T-helper 17 cell (primary cell): ENCODE data around the gene RFTN1. TPM values are rescaled to one million over a fixed set of nuclear protein-coding genes. Genes with fewer than 3 reads are reported as not detected.

Experiments used
- ATAC-seq: fragments of 150-1000 bp; cut with Tn5 transposase; 2 replicates; pipeline ENCODE4 v1.10.0; 2021; ENCODE audit warnings: mild to moderate bottlenecking, moderate library complexity
- DNase-seq, 3 donors: peaks; one replicate each; pipeline versions ENCODE4 v3.0.0 to v3.0.0-alpha.2; 2020 to 2021
- H3K9me3 ChIP-seq: one replicate; pipeline ENCODE4 v1.7.0; 2013; ENCODE audit warnings: low read length, mild to moderate bottlenecking; ENCODE audit not compliant: control insufficient read depth, poor library complexity, severe bottlenecking
- H3K27ac Mint-ChIP-seq: one replicate; pipeline ENCODE4 v1.8.0; 2022; ENCODE audit warnings: mild to moderate bottlenecking, moderate library complexity, mixed read lengths
- H3K27me3 Mint-ChIP-seq: one replicate; pipeline ENCODE4 v1.8.0; 2022; ENCODE audit warnings: mixed read lengths
- H3K36me3 Mint-ChIP-seq: one replicate; pipeline ENCODE4 v1.8.0; 2022; ENCODE audit warnings: low read depth, mixed read lengths
- H3K4me1 Mint-ChIP-seq: one replicate; pipeline ENCODE4 v1.8.0; 2022; ENCODE audit warnings: mild to moderate bottlenecking, mixed read lengths
- H3K4me3 Mint-ChIP-seq: one replicate; pipeline ENCODE4 v1.8.0; 2022; ENCODE audit warnings: mild to moderate bottlenecking, moderate library complexity, mixed read lengths
- total RNA-seq, 4 donors: library from RNA in 2 of 4; stranded (reverse) in 2 of 4; gene quantifications; one replicate each; pipeline ENCODE4 v1.2.3 and lab custom pipeline; 2022 to 2026

RFTN1 gene
- total RNA-seq, 2 donors from 2014 or later, result 51.8 to 55.8 TPM

DNA sequence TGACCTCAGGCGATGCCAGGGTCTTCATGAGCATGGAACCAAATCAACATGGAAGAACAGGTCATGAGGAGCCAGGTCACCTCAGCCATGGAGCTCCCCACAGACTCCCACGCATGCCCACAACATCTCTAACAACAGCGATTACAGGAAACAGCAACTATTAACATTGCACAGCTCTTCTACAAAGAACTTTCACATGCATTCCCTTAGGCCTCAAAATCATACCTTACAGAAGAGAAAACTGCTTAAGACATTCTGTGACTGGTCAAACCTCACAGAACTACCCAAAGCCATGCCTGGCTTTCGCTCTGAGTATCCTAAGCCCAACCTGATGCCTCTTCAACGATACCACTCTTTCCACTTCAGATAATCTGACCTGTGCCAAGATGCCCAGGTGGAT is 130.7 kb downstream of the RFTN1 start:
- ATAC-seq (no peak), DNase-seq (no peak)
- Mint-ChIP-seq H3K27ac (peak overlapping the region; percentile 1), H3K27me3 (no peaks in the 10 kb centered on the region), H3K4me3 (no peak overlapping the region), H3K36me3 (peaks cover 4% of the 10 kb centered on the region), H3K4me1 (peaks cover 30% of the 10 kb centered on the region)
- no peaks in the 10 kb centered on the region for H3K9me3 ChIP-seq

DNA sequence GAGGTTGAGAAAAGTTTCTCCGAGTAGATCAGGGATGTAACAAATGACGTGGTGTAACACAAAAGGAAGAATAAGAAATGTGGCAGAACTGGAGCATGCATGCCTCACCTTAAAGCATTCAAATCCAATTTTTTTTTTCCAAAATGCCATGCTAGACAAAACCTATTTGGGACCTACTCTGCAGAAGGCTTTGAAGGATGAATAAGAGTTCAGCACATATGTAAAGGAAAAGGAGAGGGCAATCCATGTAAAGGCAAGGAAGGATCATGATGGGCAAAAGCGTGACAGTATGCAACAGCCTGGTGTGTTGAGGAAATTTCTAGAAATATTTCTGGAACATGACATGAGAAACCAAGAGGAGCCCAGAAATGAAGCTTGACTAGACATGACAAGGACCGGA is 132.1 kb downstream of the RFTN1 start:
- Mint-ChIP-seq H3K27me3 (no peaks in the 10 kb centered on the region), H3K4me3 (no peak overlapping the region), H3K27ac (peak overlapping the region; percentile 51), H3K36me3 (peaks cover 2% of the 10 kb centered on the region), H3K4me1 (peaks cover 31% of the 10 kb centered on the region)
- DNase-seq, result no peak
- no peak for ATAC-seq
- no peaks in the 10 kb centered on the region for H3K9me3 ChIP-seq

DNA sequence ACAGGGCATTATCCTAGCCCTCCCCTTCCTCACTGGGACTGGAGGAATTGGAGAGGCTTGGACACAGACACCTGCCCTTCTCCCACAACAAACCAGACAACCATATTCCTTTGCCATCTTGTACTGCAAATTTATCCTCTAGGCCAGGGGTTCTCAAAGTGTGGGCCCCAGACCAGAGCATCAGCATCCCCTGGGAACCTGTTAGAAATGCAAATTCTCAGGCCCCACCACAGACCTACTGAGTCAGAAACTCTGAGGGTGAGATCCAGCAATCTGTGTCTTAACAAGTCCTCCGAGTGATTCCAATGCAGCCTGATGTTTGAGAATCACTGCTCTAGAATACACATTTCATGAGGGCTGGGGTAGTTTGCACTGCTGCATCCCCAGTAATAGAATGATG is 133.1 kb downstream of the RFTN1 start:
- Mint-ChIP-seq H3K27me3 (no peaks in the 10 kb centered on the region), H3K27ac (peak overlapping the region; percentile 51), H3K4me3 (no peak overlapping the region), H3K36me3 (peaks cover 2% of the 10 kb centered on the region), H3K4me1 (peaks cover 33% of the 10 kb centered on the region)
- ATAC-seq (no peak), DNase-seq (no peak)
- peaks cover 2% of the 10 kb centered on the region for H3K9me3 ChIP-seq

DNA sequence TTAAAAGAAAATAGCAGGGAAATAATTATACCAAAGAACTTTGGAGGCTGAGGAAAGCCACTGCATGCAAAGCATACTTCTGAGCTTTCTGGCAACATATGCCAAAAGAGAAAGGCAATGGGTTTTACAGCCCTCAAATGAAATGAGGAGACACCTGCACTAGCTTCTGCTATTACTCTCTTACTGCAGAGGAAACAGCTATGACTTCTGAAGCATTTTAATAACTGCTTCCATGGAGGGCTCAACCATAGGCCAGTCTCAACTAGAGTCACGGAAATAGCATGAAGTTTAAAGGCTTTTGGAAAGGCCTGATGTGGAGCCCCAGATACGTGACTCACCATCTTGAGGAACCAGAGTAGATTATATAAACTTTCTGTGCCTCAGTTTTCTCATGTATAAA is 133.7 kb downstream of the RFTN1 start:
- H3K27me3 Mint-ChIP-seq, result no peaks in the 10 kb centered on the region
- no peak overlapping the region for H3K27ac Mint-ChIP-seq
- H3K9me3 ChIP-seq, result peaks cover 2% of the 10 kb centered on the region
- peaks cover 35% of the 10 kb centered on the region for H3K4me1 Mint-ChIP-seq
- ATAC-seq (no peak), DNase-seq (no peak)
- H3K4me3 Mint-ChIP-seq, result no peak overlapping the region
- peaks cover 4% of the 10 kb centered on the region for H3K36me3 Mint-ChIP-seq

DNA sequence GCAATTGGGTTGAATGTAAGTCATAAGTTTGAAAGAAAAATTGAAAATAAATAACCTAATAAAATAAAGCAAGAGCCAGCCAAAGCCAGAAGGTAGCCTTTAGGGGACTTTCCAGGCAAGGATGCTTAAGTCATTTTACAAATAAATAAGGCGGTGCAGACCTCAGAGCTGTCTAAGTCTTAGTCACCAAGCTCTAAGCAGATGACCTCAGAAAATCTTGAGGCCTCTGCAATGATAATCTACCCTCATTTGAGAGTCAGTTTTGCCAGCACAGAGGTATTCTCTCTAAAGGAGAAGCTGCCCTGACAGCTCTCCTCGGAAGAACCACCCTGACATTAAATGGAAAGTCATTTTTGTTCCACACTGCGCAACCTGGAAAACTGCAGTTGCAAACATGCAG is 134.6 kb downstream of the RFTN1 start:
- ATAC-seq, result peak; percentile 52
- Mint-ChIP-seq H3K27me3 (no peaks in the 10 kb centered on the region), H3K27ac (peak overlapping the region; percentile 86), H3K4me3 (no peak overlapping the region), H3K36me3 (peaks cover 4% of the 10 kb centered on the region), H3K4me1 (peaks cover 43% of the 10 kb centered on the region)
- peaks cover 2% of the 10 kb centered on the region for H3K9me3 ChIP-seq
- no peak for DNase-seq

DNA sequence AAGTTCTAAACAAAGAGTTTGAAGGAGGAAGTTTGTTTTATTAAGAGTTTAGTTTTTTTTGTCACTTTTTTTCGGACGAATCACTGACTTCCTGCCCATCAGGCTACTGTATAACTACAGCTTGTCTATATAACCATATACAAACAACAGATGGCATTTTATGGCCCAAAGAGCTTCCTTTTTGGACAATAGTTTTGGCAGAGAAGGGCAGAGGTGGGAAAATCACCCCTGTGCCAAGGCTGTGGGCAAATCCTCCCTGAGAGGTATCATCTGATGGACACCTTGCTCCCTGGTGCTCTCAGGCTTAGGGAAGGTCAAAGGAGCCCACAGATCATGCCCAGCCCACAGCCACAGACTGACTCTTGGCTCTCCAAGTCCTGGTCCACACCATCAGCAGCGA is 135.1 kb downstream of the RFTN1 start:
- no peak for ATAC-seq
- H3K27me3 Mint-ChIP-seq, result no peaks in the 10 kb centered on the region

DNA sequence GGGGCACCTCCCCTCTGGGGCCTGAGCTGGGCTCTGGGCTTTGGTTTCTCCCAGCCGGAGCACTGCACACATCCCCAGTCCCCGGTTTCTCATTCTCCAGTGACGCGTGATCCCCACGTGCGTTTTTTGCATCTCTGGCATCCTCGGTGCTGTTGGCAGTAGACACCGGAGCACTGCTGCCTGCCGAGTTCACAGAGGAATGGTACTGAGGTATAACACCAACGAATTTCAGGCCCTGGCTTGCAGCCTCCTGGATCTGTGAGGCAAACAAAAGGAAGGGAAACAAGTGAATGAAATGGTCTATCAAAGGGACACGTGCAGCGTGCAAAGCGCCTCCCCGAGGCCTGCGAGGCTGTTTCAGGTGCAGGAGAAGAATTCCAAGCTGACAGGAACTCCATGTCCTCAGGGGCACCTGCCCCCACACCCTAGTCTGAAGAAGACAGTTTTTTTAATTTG is 135.6 kb downstream of the RFTN1 start:
- H3K36me3 Mint-ChIP-seq, result peaks cover 2% of the 10 kb centered on the region
- H3K4me3 Mint-ChIP-seq, result peak overlapping the region; percentile 59
- peaks cover 47% of the 10 kb centered on the region for H3K4me1 Mint-ChIP-seq
- DNase-seq (no peak), ATAC-seq (no peak)
- H3K9me3 ChIP-seq, result peaks cover 2% of the 10 kb centered on the region
- no peaks in the 10 kb centered on the region for H3K27me3 Mint-ChIP-seq
- H3K27ac Mint-ChIP-seq, result peak overlapping the region; percentile 86

More for the DNA sequence above, 135.1 kb downstream of the RFTN1 start:
- DNase-seq, result no peak
- peak overlapping the region; percentile 86 for H3K27ac Mint-ChIP-seq
- peaks cover 2% of the 10 kb centered on the region for H3K9me3 ChIP-seq
- peaks cover 2% of the 10 kb centered on the region for H3K36me3 Mint-ChIP-seq
- no peak overlapping the region for H3K4me3 Mint-ChIP-seq
- H3K4me1 Mint-ChIP-seq, result peaks cover 44% of the 10 kb centered on the region

DNA sequence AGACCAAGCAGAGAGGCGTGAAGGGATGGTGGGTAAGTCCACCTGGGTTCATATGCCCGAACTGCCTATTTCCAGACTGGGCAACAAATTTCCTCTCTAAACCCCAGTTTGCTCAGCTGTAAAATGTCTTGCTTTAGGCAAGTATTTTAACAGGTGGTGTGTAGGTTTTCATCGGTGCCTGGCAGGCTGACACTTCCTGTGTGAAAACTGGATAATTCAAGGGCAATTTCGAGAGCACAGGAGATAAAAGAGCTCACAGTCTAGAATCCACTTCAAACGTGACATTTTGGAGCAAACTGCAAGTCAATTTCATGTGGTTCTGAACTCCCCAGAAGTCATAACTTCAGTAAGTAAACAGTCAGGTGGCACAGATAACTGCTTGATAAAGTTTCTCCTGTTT is 136.3 kb downstream of the RFTN1 start:
- H3K27ac Mint-ChIP-seq, result peak overlapping the region; percentile 86
- peak; percentile 56 for ATAC-seq
- no peak for DNase-seq
- peaks cover 2% of the 10 kb centered on the region for H3K36me3 Mint-ChIP-seq
- H3K4me3 Mint-ChIP-seq, result peak overlapping the region; percentile 62
- H3K27me3 Mint-ChIP-seq, result no peaks in the 10 kb centered on the region
- H3K4me1 Mint-ChIP-seq, result peaks cover 48% of the 10 kb centered on the region
- H3K9me3 ChIP-seq, result peaks cover 2% of the 10 kb centered on the region

DNA sequence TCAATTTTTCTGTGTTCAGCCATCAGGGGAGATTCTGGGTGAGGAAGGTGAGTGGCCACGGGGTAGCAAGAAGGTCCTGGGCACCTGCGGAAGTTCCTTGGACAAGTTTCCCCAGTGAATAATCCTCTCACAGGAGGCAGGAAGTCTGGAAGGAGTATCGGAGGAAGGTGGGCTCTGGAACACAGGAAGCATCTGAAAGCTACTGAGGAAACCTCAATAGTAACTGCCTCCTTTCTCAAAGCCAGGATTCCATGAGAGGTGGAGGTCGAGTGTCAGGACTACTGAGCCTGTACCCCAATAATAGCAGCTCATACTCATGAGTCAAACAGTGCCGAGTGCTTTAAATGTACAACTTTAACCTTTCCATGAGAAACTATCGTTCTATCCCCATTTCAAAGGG is 137.6 kb downstream of the RFTN1 start:
- no peaks in the 10 kb centered on the region for H3K27me3 Mint-ChIP-seq
- peak overlapping the region; percentile 22 for H3K4me3 Mint-ChIP-seq
- peaks cover 2% of the 10 kb centered on the region for H3K9me3 ChIP-seq
- peaks cover 2% of the 10 kb centered on the region for H3K36me3 Mint-ChIP-seq
- ATAC-seq, result no peak
- H3K27ac Mint-ChIP-seq, result peak overlapping the region; percentile 94
- DNase-seq, result no peak
- peaks cover 52% of the 10 kb centered on the region for H3K4me1 Mint-ChIP-seq

DNA sequence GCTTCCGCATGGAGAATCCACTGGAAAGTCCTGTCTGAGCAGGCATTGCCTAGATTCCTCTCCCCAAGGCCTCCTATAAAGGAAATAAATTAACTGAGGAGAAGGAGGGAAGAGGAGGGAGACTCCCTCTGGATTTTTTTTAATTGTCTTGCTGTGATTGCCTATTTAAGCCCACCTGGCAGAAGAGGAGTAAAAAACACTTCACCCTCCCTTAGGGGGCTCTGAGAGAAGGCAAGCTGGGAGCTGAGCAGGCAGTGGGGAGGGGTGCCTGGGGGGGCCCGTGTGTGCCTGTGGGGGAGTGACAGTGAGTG is 138.6 kb downstream of the RFTN1 start:
- no peak for DNase-seq
- Mint-ChIP-seq H3K4me3 (peak overlapping the region; percentile 60), H3K4me1 (peaks cover 52% of the 10 kb centered on the region), H3K27ac (peak overlapping the region; percentile 94), H3K36me3 (peaks cover 2% of the 10 kb centered on the region), H3K27me3 (no peaks in the 10 kb centered on the region)
- peaks cover 2% of the 10 kb centered on the region for H3K9me3 ChIP-seq
- ATAC-seq, result no peak

DNA sequence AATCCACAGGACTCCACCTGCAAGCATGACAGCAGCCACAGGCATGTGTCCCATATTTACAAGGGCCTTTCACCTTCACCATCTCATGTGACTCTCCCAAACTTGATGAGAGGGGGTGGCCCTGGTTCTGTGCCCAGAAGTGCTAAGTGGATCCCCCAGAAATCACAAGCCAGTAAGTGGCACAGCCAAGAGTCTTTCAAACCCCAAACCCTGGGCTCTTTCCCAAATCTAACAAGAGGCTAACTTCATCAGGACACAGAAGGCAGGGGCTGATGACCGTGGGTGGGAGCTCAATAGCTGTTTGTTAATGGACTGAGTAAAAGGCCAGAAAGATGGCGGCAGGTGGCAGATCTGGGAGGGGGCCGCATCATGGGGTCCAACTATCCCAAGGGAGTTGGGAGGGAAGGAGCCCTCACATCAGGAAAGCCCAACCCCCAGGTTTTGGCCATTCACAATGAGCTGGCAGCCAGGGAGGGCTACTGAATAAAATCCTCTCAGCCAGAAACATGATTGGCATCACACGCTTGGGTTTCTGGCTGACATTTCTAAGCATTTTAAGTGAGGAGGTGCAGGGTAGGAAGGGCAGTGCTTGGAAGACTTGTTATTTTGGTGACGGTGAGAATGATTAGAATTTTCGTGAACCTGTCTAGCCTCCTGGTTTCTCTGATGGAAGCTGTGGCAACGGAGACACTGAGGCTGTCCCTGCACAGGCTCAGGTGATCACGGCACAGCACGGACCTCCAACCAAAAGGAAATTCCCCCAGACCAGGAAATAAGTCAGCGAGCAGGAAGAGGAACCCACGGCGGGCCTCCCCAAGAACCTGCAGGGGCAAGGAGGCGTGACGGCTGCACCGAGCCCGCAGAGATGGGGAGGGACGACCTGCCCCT is 139.2 kb downstream of the RFTN1 start:
- peak overlapping the region; percentile 94 for H3K27ac Mint-ChIP-seq
- H3K27me3 Mint-ChIP-seq, result no peaks in the 10 kb centered on the region
- peaks cover 2% of the 10 kb centered on the region for H3K9me3 ChIP-seq
- H3K4me3 Mint-ChIP-seq, result peak overlapping the region; percentile 60
- H3K4me1 Mint-ChIP-seq, result peaks cover 52% of the 10 kb centered on the region
- H3K36me3 Mint-ChIP-seq, result peaks cover 2% of the 10 kb centered on the region
- DNase-seq (no peak), ATAC-seq (peak; percentile 63)

DNA sequence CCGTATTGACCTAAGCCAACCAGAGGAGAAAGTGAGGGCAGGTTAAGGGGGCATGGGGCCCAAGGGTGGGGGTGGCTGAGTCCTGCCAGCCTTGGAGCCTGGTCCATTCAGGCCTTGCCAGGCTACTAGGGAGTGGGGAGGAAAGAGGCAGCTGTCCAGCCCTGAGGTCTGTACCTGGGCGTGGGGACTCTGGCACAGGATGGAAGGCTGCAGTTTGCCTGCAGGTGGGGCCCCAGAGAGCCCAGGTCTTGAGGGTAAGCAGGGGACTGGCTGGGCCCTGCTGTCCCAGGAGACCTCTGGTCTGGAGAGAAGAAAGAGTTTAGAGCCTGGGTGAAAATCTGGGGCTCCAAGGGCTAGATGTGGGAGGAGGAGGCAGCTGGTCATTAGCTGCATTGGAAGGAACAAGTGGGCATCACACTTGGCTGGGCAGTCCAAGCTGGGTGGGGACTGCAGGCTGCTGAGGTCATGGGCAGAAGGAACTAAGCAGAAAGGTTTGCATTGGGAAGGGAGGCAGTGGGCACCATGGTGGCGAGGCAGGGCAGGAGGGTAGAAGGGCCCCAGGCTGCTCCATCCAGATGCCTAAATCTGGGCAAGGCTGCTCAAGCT is 140.1 kb downstream of the RFTN1 start:
- Mint-ChIP-seq H3K36me3 (peaks cover 2% of the 10 kb centered on the region), H3K4me1 (peaks cover 52% of the 10 kb centered on the region), H3K27ac (peak overlapping the region; percentile 94), H3K4me3 (no peak overlapping the region), H3K27me3 (no peaks in the 10 kb centered on the region)
- no peak for ATAC-seq
- no peak for DNase-seq
- peaks cover 2% of the 10 kb centered on the region for H3K9me3 ChIP-seq

DNA sequence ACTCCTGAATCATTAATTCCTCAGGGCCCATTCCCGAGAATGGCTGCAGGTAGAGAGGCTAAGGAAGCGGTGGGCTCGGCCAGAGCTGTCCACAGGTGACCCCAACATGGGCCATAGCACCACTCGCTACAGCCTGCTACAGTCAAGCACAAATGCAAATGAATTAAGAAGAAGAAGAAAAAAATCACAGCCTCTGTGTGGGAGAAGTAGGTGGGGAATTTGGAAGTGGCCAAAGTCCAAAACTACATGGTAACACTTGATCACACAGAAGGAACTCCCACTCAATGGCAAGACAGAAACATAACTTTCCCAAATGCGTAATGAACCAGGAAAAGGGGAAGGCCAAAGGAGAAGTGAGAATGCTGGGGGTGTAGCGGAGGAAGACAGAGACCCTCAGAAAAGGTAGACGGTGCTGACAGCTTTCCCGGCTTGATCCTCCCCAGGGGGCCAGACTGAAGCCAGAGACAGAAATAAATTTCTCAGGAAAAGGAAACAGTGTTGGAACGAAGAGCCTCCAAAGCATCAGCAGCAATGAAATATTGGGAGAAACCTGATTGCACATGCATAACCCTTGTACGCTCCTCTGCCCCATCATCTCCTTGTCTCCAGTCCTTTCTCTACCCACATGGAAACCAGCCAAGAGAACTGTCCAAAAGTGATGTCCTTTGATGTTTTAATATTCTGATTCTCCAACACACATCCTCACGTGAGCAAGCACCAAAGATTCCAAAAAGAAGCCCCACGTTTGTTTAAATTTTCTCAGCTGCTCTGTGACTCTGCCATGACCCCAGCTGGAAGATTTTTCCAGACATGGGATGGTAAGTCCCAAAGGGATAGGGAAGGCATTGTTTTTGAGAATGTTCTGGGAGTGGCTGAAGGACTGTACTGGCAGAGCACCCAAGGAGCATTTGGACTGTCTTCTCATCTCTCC is 140.9 kb downstream of the RFTN1 start:
- H3K4me1 Mint-ChIP-seq, result peaks cover 47% of the 10 kb centered on the region
- DNase-seq (no peak), ATAC-seq (peak; percentile 32)
- H3K4me3 Mint-ChIP-seq, result no peak overlapping the region
- H3K36me3 Mint-ChIP-seq, result peaks cover 2% of the 10 kb centered on the region
- no peaks in the 10 kb centered on the region for H3K27me3 Mint-ChIP-seq
- H3K27ac Mint-ChIP-seq, result peak overlapping the region; percentile 94
- H3K9me3 ChIP-seq, result peaks cover 2% of the 10 kb centered on the region
